Measurements from ENCODE around the gene LRP5. TPM values are rescaled to one million over a fixed set of nuclear protein-coding genes. Genes with fewer than 3 reads are reported as not detected.

LRP5 gene
- total RNA-seq, 1 donor from 2014 or later, result 44.3 TPM

DNA sequence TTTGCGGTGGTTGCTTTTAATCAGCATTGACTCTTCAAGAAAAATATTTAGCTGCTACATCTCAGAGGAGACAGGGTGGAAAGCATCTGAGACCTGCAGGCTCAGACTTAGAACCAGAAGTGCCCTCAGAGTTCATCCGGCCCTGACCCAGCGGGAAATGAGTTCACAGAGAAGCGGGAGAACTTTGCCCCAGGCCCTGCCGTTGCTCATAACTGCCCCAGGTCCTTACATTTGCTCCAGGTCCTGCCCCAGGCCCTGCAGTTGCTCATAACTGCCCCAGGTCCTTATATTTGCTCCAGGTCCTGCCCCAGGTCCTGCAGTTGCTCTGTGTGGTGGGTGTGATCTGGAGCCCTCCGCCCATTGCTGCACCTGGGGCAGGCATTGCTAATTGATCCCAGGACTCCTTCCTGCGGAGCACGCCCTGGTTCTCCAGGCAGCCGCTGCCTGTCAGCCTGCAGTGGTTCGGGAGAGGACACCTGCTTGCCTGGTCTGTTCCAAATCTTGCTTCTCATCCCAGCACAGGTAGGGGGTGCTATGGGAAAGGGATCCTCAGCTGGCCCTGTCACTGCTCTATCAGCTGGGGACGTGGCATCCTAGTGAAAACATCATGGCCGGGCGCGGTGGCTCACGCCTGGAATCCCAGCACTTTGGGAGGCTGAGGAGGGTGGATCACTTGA, 90.1 kb downstream of the LRP5 start:
- Mint-ChIP-seq H3K9me3 (no peaks in the 10 kb centered on the region), H3K36me3 (ENCODE audit: low read depth) (peaks cover 8% of the 10 kb centered on the region), H3K4me3 (no peak overlapping the region), H3K27ac (ENCODE audit: unreplicated experiment) (no peak overlapping the region), H3K4me1 (no peaks in the 10 kb centered on the region), H3K27me3 (ENCODE audit: low read depth) (no peaks in the 10 kb centered on the region)
- no peak for DNase-seq (ENCODE audit: low read depth, low spot score)
- no peak for TF ChIP-seq CTCF (conservative IDR thresholded peaks at IDR 0.05)

GRCh38 chr11:68403424-68403823, 91.0 kb downstream of the LRP5 start:
- Mint-ChIP-seq H3K9me3 (no peaks in the 10 kb centered on the region), H3K4me3 (no peak overlapping the region), H3K27me3 (ENCODE audit: low read depth) (no peaks in the 10 kb centered on the region), H3K27ac (ENCODE audit: unreplicated experiment) (no peak overlapping the region), H3K36me3 (ENCODE audit: low read depth) (peaks cover 8% of the 10 kb centered on the region), H3K4me1 (no peaks in the 10 kb centered on the region)
- TF ChIP-seq CTCF (conservative IDR thresholded peaks at IDR 0.05), result no peak
- no peak for DNase-seq (ENCODE audit: low read depth, low spot score)

- H3K9me3 Mint-ChIP-seq, result no peaks in the 10 kb centered on the region
- peaks cover 11% of the 10 kb centered on the region for H3K36me3 Mint-ChIP-seq (ENCODE audit: low read depth)
- H3K4me3 Mint-ChIP-seq, result no peak overlapping the region
- no peaks in the 10 kb centered on the region for H3K27me3 Mint-ChIP-seq (ENCODE audit: low read depth)
- H3K4me1 Mint-ChIP-seq, result no peaks in the 10 kb centered on the region
- DNase-seq (ENCODE audit: low read depth, low spot score), result no peak
- no peak for TF ChIP-seq CTCF (conservative IDR thresholded peaks at IDR 0.05)
- no peak overlapping the region for H3K27ac Mint-ChIP-seq (ENCODE audit: unreplicated experiment)
These were observed 91.4 kb downstream of the LRP5 start for GRCh38 chr11:68403831-68404230.

GRCh38 chr11:68406324-68407313, 94.2 kb downstream of the LRP5 start:
- DNase-seq (ENCODE audit: low read depth, low spot score), result no peak
- Mint-ChIP-seq H3K4me3 (no peak overlapping the region), H3K9me3 (no peaks in the 10 kb centered on the region), H3K27ac (ENCODE audit: unreplicated experiment) (no peak overlapping the region), H3K27me3 (ENCODE audit: low read depth) (no peaks in the 10 kb centered on the region), H3K36me3 (ENCODE audit: low read depth) (peaks cover 14% of the 10 kb centered on the region), H3K4me1 (no peaks in the 10 kb centered on the region)
- TF ChIP-seq CTCF (conservative IDR thresholded peaks at IDR 0.05), result no peak

DNA sequence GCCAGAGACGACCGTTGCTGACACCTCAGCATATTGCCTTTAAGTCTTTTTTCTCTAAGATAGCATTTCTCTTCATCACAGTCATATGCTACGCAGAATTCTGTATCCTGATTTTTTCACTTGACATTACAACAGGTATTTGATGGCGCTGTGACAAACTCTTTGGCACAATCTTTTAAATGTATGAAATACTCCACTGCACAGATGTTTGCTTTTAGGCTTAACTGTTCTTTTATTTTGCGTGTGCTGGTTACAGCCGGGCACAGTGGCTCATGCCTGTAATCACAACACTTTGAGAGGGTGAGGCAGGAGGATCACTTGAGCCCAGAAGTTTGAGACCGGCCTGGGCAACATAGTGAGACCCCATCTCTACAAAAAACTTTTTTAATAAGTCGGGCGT, 96.1 kb downstream of the LRP5 start:
- H3K27ac Mint-ChIP-seq (ENCODE audit: unreplicated experiment), result no peak overlapping the region

More for the DNA sequence above, 96.1 kb downstream of the LRP5 start:
- Mint-ChIP-seq H3K9me3 (no peaks in the 10 kb centered on the region), H3K4me3 (no peak overlapping the region), H3K4me1 (no peaks in the 10 kb centered on the region), H3K36me3 (ENCODE audit: low read depth) (peaks cover 13% of the 10 kb centered on the region), H3K27me3 (ENCODE audit: low read depth) (no peaks in the 10 kb centered on the region)
- TF ChIP-seq CTCF (conservative IDR thresholded peaks at IDR 0.05), result no peak
- no peak for DNase-seq (ENCODE audit: low read depth, low spot score)
